ENCODE data around the gene NHLH2. TPM values are rescaled to one million over a fixed set of nuclear protein-coding genes. Genes with fewer than 3 reads are reported as not detected.

NHLH2 gene
- total RNA-seq, 1 experiment from 2014 or later, result not detected

DNA sequence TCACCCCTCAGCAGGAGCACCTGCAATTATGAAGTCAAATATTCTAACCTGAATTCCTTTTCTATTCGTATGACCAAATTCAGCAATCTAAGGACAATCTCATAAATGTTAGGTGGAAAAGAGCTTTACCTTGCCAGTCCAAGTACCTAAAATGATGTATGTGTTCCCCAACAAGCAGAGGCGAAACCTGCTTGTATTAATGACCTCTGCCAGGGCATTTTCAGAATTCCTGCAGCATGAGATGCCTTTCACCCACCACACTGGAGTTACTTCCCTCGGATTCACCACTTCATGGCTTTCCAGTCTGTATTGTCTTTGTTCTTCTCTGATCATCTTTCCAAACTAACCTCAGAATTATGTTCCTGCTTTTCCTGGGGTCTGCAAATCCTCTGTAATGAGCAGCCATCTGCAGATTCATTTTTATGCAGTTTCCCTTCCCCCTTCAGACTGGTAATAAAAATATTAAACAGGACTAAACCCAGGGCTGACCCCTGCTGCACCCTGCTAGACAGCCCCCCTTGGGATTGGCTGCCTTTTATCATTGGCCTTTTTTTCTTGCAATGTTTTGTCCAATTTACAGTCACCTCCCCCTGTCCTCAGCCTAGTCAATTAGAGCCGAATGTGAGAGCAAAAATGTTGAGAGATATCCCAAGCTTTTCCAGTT lies 45.8 kb downstream of the NHLH2 start:
- Histone ChIP-seq H3K79me2 (ENCODE audit: insufficient read depth, low read length) (no peaks in the 10 kb centered on the region), H3K9ac (ENCODE audit: low read length) (no peak overlapping the region), H3K4me2 (ENCODE audit: low read length) (no peak overlapping the region), H3K27me3 (ENCODE audit: insufficient read depth, low read length) (no peaks in the 10 kb centered on the region), H2AFZ (ENCODE audit: low read depth, low read length, poor library complexity, severe bottlenecking) (no peak overlapping the region), H3K9me2 (ENCODE audit: insufficient read depth) (no peaks in the 10 kb centered on the region), H3K4me3 (replicated peaks in 1 of 2; ENCODE audit: low read depth in 1 of 2, low read length in 2 of 2) (no peak overlapping the region), H4K20me1 (ENCODE audit: insufficient read depth) (no peaks in the 10 kb centered on the region), H3K27ac (ENCODE audit: low read depth, low read length) (no peak overlapping the region), H3K36me3 (ENCODE audit: control insufficient read depth in 1 of 2, insufficient read depth in 2 of 2, low read length in 2 of 2) (no peaks in the 10 kb centered on the region), H3K4me1 (ENCODE audit: control insufficient read depth in 1 of 2, insufficient read depth in 2 of 2, low read length in 2 of 2) (no peaks in the 10 kb centered on the region), H3K9me3 (ENCODE audit: control insufficient read depth in 1 of 2, insufficient read depth in 1 of 2, low read depth in 1 of 2, low read length in 2 of 2) (no peaks in the 10 kb centered on the region)
- BruUV-seq (replicated peaks), result no TSS peak
- ATAC-seq, result no peak
- ChIA-PET RAD21 (ENCODE audit: low non-redundant PET in 1 of 2, low total read pairs in 2 of 2, uncharacterized antibody in 2 of 2, unreplicated experiment in 2 of 2) (no interaction called here), POLR2A (no interaction called here), CTCF (interaction anchor here (1.4 kb wide), 1 partner anchor 13 kb away, joined by 3 read pairs; no protein-coding TSS in a partner anchor)
- DNase-seq (ENCODE audit: low read depth, low spot score), result no peak
- TF ChIP-seq POLR2AphosphoS5 (IDR thresholded peaks at IDR 0.05; ENCODE audit: low read depth, low read length), result no peak
- TF ChIP-seq CEBPB (IDR thresholded peaks at IDR 0.05; ENCODE audit: low read depth), result no peak
- TF ChIP-seq ZFX (IDR thresholded peaks at IDR 0.05), result no peak
- intact Hi-C loops (cut with micrococcal nuclease), result no loop called here

DNA sequence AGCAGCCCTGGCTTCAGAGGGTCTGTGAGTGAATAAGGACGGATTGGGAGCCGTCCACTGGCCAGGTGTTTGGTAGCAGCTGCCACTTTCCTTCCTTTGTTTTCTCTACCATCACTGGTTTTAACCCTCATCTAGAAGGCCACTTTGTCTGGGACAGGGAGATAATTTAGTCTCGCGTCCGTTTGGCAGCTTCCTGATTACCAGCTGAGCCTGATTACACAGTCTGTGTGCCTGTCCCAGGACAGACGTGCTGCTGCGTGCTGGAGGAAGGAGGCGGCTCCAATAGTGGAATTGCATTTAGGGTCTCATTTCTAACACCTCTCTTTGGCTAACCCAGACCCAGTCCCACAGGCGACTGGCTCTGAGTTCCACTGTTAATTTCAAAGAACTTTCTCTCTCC lies 47.8 kb downstream of the NHLH2 start:
- H3K4me1 ChIP-seq (ENCODE audit: control insufficient read depth in 1 of 2, insufficient read depth in 2 of 2, low read length in 2 of 2), result no peaks in the 10 kb centered on the region
- no peak overlapping the region for H3K4me3 ChIP-seq (replicated peaks in 1 of 2; ENCODE audit: low read depth in 1 of 2, low read length in 2 of 2)
- no peaks in the 10 kb centered on the region for H3K9me2 ChIP-seq (ENCODE audit: insufficient read depth)
- H3K9ac ChIP-seq (ENCODE audit: low read length), result no peak overlapping the region
- intact Hi-C loops (cut with micrococcal nuclease), result no loop called here
- H3K9me3 ChIP-seq (ENCODE audit: control insufficient read depth in 1 of 2, insufficient read depth in 1 of 2, low read depth in 1 of 2, low read length in 2 of 2), result no peaks in the 10 kb centered on the region
- DNase-seq (ENCODE audit: low read depth, low spot score), result no peak
- ChIA-PET RAD21 (ENCODE audit: low non-redundant PET in 1 of 2, low total read pairs in 2 of 2, uncharacterized antibody in 2 of 2, unreplicated experiment in 2 of 2) (no interaction called here), POLR2A (no interaction called here), CTCF (no interaction called here)
- no peaks in the 10 kb centered on the region for H3K27me3 ChIP-seq (ENCODE audit: insufficient read depth, low read length)
- no peak overlapping the region for H3K27ac ChIP-seq (ENCODE audit: low read depth, low read length)
- no peak overlapping the region for H2AFZ ChIP-seq (ENCODE audit: low read depth, low read length, poor library complexity, severe bottlenecking)
- H4K20me1 ChIP-seq (ENCODE audit: insufficient read depth), result no peaks in the 10 kb centered on the region
- H3K36me3 ChIP-seq (ENCODE audit: control insufficient read depth in 1 of 2, insufficient read depth in 2 of 2, low read length in 2 of 2), result no peaks in the 10 kb centered on the region
- no peak overlapping the region for H3K4me2 ChIP-seq (ENCODE audit: low read length)
- no peaks in the 10 kb centered on the region for H3K79me2 ChIP-seq (ENCODE audit: insufficient read depth, low read length)
- TF ChIP-seq EGR1 (IDR thresholded peaks at IDR 0.05; ENCODE audit: low read depth), result no peak
- no peak for TF ChIP-seq YY1 (IDR thresholded peaks at IDR 0.05; ENCODE audit: extremely low read depth, insufficient replicate concordance, low read depth, low read length)
- TF ChIP-seq ELF1 (IDR thresholded peaks at IDR 0.05; ENCODE audit: borderline replicate concordance, low read depth), result no peak
- TF ChIP-seq CBX3 (IDR thresholded peaks at IDR 0.05; ENCODE audit: low read depth), result no peak
- no peak for TF ChIP-seq SRF (IDR thresholded peaks at IDR 0.05; ENCODE audit: low read depth)
- TF ChIP-seq ZFX (IDR thresholded peaks at IDR 0.05), result no peak
- TF ChIP-seq JUND (IDR thresholded peaks at IDR 0.05), result no peak
- TF ChIP-seq RAD21 (IDR thresholded peaks at IDR 0.05; ENCODE audit: low read depth), result no peak
- ATAC-seq, result no peak
- BruUV-seq (replicated peaks), result no TSS peak

All from HCT116 (cell line).